Glomerular visceral epithelial cell (primary cell): ENCODE results near the gene DKKL1.

Source experiments
- DNase-seq: peaks from one replicate; pipeline ENCODE4 v3.0.0-alpha.2; 2016; ENCODE audit errors: extremely low spot score

Gene DKKL1

DNA sequence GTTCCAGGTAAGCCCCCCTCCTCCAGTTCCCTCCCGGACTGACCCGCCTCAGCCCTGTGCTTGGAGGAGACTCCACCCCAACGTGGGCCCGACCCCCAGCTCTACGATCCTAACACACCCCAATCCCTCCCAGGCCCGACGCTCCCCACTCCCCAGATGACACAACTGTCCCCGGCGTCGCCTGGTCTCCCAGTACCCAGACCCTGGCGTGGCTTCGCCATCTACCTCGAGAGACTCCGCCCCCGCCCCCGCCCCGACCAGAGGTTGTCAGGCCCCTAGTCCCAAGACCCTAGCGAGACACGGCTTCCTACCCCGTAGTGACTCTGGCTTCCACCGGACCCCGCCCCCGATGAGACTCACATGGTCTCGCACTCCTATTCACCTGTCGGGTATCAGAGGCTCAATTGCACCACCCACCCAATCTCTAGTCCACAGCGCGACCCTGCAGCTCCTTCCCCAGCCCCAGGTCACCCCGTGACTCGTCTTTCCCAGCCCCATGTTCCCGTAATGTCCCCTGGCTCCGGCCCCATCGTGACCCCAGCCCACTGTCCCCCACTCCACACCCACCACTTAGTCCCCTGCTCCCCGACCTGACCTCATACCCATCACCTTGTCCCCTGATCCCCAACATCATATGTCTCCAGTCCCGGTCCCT is 25.5 kb upstream of the DKKL1 start:
- DNase-seq, result no peak

DNA sequence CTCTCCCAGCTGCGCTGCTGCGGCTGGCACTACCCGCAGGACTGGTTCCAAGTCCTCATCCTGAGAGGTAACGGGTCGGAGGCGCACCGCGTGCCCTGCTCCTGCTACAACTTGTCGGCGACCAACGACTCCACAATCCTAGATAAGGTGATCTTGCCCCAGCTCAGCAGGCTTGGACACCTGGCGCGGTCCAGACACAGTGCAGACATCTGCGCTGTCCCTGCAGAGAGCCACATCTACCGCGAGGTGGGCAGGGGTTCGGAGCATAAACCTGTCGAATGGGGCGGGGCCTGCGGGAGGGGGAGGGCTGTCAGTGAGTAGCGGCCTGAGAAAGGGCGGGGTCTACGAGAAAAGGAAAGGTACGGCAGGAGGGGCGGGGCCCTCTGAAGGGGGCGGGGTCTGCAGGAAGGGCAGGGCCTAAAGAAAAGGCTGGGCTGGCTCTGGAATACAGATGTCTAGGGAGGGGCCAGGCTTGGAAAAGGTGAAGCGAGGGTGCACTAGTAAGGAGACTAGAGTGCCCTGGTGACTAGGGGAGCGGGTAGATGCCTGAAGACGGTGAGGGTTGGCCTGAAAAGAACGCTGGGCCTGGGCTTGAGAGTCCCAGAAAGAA is 24.9 kb upstream of the DKKL1 start:
- no peak for DNase-seq

DNA sequence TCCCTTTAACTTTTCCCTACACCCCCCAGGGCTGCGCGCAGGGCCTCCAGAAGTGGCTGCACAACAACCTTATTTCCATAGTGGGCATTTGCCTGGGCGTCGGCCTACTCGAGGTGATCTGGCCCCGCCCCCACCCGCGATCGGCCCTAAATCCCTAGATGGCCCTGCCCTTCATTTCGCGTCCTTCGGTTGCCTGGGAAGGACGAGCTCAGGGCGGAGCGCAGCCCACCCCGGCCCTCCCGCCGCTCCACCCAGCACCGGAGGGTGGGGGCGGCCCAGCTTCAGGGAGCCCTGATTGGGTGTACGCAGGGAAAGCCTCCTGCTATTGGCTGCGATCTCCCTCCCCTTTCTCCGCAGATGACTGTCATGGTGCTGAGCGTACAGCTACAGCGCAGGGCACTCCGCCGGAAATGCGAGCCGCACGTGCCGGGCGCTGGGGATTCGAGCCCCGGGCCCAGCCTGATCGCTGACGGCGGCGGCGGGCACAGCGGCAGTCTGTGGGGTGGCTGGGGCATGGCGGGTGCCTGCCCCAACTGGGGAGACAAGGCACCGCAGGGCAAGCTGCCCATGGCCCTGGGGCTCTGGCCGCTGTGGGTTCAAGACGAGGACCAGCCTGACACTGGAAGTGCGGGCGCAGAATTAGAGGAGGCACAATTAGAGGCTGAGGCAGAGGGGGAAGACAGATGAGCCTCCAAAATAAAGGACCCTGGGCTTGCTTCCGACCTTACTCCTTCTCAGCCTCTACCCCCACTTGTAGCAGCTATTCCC is 24.2 kb upstream of the DKKL1 start:
- DNase-seq, result no peak

DNA sequence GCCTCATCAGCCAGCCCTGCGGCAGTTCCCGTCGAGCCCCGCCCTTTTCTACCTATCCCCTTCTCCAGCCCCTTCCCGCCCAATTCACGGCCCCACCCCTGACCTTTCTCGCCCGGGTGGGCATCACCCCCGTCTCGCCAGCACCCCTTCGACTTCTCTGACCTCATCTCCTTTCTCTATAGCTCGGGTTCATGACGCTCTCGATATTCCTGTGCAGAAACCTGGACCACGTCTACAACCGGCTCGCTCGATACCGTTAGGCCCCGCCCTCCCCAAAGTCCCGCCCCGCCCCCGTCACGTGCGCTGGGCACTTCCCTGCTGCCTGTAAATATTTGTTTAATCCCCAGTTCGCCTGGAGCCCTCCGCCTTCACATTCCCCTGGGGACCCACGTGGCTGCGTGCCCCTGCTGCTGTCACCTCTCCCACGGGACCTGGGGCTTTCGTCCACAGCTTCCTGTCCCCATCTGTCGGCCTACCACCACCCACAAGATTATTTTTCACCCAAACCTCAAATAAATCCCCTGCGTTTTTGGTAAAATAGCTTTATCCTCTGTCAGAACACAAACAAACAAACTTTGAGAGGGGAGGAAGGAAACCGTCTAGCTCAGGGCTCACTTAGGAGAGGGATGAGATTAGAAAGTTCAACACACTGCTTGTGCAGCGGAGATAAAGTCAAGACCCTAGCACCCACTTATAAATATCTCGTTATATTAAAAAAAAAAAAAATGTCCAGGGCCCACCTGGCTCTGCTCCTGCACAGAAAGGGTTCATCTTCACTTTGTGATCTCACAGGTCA is 23.4 kb upstream of the DKKL1 start:
- DNase-seq, result no peak

DNA sequence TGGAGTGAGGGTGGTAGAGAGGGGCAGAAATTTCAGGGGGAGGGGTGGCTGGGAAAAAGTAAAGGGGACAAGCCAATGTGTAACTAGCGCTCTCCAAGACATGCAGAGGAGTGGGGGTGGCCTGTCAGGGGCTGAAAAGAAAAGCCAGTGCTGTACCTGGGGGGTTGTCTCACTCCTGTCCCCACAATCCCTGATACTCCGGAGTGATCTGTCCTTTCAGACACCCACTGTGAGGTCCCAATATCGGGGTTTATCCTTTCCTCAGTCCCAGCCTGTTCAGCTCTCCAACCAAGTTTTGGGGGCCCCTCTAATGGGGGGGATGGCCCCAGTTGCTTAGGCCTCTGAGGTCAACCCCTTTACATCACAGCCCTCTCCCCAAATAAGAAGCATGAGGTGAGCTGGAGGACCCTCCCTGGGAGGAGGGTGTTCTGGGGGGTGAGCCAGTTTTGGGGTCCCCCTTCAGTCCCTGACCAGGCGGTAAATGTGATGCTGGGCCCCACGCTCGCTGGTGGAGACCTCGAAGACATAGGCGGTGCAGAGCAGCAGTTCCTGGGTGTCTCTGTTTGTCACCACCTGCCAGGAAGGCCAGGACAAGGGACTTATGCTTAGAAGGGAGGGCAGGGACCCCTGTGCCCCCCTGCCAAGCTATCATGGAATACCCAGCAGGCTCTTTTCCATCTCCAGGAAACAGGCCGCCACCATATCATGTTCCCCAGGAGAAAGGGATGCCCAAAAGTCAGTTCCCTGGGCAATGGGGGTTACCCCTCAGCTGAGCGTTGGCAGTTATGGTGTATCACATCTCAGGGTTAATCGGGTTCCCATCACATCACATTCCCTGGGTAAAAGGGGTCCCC is 22.6 kb upstream of the DKKL1 start:
- no peak for DNase-seq

DNA sequence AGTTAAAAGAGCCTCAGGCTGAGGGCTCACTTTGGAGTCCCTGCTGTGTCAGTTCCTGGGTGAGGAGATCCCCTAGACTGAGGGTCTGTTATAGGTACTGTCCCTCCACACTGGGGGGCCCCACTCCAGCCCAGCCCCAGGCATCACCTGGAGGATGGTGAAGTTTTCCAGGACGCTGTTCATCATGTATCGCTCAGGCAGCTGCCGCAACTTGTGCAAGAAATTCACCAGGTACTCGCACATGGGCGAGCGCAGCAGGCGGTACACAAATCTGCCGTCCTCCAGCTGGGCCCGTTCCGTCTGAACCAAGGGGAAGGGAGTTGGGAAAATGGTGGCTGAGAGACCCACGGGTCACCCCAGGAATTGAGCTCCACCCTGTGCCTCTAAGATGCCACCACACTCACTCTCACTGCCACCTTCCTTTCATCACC is 21.4 kb upstream of the DKKL1 start:
- DNase-seq, result no peak

DNA sequence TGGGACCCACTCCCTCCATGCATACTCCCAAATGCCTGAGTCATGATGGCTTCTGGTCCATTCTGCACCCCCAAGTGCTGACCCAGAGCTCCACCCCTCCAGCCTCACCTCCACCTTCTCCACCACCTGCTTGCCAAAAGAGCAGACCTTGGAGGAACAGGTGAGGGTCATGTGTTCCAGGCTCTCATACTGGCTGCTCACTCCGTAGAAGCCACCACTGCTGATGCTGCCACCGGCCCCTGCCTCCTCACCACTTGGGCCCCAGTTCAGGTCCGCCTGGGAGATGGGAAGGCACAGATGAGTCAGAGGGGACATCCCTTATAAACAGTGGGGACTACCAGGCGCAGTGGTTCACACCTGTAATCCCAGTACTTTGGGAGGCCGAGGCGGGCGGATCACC is 20.6 kb upstream of the DKKL1 start:
- no peak for DNase-seq

DNA sequence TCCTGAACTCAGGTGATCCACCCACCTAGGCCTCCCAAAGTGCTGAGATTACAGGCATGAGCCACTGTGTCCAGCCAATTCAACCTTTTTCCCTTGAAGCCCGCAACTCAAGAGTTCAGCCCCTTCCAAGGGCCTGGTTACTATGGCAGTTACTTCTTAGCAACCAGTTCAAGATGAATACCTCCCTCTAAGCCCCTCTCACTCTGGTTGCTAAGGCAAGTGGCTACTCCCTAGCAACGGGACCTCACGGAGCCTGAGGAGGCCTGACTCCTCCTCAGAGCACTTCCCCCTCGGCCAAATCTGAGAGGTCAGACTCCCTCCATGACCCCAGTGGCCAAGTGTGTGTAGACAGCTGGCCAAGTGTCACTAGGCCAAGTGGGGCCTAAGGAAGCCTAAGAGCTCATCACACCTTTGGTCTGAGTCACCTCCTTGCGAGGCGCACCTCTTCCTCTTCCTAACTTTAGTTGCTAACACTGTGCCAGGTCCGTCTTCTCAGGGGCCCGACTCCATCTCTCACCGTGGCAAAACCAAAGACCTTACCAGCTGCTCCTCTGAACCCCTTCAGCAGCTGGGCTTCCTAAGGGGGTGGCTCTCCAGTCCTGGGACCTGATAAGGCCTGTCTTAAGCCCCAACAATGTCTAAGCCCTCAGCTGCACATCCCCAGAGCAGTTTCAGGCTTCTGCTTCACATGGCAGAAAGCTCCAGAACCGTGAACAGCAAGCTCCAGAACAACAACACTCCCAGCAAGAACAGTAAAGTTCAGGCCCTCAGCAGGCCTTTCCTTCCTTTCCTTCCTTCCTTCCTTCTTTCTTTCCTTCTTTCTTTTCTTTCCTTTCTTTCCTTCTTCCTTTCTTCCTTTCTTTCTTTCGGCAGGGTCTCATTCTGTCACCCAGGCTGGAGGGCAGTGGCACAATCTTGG is 18.9 kb upstream of the DKKL1 start:
- no peak for DNase-seq

DNA sequence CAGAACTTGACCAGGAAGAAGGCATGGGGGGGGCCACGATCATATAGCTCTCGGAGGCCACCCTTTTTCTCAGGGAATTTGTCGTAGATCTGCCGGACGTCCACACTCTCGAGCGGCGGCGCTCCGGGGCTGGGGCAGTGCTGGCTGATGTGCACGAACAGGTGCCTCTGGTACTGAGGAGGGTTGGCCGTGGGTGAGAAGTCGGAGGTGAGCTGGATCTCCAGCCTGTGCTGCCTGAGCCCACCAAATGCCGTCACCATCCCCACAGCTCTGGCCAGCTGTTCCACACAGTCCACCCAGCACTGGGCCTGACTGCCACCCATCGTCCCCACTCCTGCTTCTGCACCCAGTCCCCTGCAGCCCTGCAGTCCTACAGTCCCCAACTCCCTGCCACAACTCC is 16.5 kb upstream of the DKKL1 start:
- no peak for DNase-seq

DNA sequence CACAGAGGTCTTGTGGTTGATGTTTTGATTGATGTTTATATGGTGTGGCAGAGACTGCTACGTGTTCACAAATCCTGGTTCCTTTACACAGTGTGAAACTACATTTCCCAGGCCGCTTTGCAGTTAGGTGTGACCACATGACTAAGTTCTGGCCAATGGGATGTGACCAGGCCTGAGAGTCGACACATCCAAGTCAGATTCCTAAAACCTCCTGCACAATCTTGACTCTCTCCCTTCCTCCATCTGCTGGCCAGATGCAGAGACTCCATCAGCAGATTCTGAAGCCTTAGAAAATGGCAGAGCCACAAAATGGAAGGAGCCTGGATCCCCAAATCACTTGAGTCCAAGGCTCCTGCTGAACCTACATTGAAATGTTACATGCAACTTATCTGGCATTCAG is 15.8 kb upstream of the DKKL1 start:
- DNase-seq, result peak; percentile 16

DNA sequence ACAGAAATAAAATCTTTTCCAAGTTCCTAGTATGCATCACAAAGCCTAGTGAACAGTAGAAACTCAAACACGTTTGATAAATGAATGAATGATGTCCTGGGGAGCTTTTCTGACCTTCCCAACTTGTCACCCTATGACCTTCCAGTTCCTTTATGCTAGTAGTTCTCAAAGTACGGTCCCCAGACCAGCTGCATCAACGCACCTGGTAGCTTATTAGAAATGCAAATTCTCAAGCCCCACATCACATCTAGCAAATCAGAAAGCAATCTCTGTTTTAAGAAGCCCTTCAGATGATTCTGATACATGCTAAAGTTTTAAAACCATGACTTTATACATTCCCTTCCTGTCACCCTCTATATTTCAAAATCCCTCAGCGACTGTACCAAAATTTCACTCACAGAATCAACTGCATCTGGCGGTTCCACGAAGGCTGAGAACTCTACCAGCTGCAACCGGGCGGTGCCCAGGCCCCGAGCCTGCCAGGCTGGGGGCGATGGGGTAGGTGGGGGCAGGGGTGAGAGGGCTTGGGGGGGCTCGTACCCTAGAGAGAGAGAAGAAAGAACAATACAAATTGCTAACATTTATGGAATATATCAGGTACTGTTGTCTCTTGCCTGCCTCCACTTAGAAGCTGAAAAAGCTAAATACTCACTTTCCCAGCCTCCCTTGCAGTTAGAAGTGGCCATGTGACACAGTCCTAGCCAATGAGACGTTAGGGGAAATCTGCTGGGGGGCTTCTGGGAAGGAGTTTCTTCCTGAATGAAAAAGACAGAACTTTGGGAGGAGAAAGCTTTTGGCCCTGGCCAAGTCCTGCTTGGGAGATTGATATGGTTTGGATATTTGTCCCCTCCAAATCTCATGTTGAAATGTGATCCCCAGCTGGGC is 15.1 kb upstream of the DKKL1 start:
- DNase-seq, result no peak

DNA sequence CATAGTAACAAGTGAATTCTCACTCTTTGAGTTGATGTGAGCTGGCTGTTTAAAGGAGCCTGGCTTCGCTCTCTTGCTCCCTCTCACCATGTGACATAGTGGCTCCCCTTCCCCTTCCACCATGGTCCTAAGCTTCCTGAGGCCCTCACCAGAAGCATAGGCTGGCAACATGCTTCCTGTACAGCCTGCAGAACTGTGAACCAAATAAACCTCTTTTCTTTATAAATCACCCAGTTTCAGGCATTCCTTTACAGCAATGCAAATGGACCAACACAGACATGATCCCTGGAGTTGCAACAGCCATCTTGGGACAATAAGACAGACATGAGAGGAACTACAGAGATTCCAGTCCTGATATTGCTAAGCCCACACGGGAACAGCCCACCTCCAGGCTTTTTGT is 14.1 kb upstream of the DKKL1 start:
- no peak for DNase-seq

DNA sequence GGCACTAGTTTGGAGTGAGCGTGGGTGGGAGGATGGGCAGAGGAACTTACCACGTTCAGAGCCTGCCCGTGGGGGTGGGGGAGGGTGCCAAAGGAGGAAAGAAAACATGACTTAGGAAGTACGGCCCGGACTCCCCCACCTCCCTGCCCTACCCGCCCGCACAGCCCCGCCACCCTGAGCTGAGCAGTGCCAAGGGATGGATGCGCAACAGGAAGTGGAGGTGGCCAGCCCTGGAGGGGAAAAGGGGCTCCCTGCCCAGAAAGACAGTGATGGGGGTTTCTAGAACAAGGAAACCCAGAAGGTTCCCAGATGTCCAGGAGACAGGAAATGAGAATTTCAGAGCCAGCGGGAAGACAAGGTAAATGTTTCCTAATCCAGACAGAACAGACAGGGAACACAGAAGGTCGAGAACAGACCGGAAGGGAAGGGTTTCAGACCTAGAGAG is 7.7 kb upstream of the DKKL1 start:
- DNase-seq, result no peak

DNA sequence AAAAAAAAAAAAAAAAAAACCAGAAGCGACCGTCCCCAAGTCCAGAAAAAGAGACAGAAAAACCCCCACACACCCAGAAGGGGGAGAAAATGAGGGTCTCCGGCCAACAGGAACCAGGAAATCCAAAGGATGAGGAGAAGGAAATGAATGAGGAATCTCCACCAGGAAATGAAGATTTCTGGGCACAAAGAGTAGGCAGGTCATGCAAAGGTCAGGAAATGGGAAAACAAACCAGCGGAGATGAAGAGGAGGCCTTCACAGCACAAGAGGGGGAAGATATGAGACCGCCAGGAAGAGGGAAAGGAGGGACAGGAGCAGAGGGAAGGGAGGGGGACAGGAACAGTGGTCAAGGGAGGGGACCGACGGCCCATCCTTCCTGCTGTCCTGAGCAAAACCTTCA is 7.3 kb upstream of the DKKL1 start:
- no peak for DNase-seq

DNA sequence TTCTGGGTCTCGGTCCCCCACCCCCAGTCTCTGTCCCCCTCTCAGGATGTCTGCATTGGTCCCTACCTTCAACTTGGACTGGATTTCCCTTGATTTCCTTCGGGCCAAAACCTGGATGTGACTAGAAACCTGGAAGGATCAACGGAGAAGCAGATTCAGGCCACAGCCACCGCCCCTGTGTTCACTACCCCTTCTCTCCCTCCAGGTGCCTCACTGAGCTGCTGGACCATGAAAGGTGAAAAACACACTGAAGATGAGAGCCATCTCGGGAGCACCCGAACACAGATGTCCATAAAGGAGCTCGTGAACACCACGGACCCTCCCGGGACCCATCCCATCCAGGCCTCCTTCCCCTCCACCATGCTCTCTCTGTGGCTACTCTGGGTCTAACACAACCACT is 6.5 kb upstream of the DKKL1 start:
- DNase-seq, result no peak

DNA sequence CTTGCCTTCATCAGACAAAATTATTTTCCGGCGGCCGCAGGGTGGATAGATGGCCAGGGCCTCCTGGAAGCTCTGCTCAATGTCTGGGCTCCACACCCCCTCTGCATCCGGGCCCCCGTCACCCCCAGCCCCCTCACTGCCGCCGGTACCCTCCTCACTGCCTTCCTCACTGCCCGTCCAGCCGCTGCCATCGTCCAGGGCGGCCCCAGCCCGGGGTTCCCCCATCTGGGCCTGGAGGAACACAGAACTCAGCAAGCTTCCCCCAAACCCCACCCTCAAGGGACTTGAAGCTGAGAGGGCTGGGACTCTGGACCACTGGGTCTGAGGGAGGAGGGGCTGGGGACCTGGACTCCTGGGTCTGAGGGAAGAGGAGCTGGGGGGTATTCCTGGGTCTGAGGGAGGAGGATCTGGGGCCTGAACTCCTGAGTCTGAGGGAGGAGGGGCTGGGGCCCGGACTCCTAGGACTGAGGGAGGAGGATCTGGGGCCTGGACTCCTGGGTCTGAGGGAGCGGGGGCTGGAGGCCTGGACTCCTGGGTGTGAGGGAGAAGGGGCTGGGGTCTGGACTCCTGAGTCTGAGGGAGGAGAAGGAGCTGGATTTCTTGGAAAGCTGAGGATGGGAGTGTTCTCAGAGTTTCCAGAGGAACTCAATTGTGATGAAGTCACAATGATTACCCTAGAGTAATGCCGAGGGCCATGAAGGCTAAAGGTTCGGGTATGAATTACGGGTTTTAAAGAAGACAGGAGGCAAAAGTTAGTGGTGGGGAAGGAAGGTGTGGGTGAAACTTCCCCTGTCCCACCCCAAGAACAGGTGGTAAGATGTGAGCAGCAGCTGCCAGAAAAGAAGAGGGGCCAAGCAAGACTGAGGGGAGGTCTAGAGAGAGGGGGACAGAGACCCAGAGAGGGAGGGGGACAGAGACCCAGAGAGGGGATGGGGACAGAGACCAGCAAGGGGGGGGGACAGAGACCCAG is 3.5 kb upstream of the DKKL1 start:
- no peak for DNase-seq

DNA sequence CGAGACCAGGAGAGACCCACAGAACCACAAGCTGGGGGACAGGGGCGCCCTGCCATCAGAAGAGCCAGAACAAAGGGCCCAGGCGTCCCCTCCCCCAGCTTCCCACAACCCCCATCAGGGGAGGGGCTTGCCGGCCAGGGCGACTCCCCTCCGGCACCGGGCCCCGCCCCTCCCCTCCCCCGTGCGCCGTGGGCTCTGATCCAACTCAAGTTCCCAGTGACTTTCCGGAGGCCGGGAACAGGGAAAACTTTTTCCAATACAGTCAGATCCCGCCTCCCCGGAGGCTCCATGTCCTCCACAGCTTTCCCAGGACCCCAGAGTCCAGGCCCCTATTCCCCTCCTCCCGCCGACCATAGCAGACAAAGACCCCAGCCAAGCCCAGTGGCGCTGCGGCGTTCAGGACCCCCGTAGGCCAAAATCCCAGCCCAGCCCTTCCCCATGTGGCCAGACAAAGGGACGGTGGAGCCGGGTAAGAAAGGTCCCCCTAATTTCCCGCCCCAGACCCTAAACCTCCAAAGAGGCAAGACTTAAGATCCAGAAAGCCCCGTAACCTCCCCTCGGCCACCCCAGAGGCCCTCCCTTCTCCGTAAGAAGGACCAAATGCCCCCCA is 2.1 kb upstream of the DKKL1 start:
- DNase-seq, result peak; percentile 81
